DOHH2 (cell line): Measurements from ENCODE around the gene TPM2.

ENCODE experiments used
- CTCF ChIP-seq: fragments of 200-600 bp; sonication (generic); IDR thresholded peaks from one replicate; pipeline ENCODE4 v1.5.1; 2014; ENCODE audit warnings: antibody characterized with exemption, mild to moderate bottlenecking, low read depth, low read length; ENCODE audit not compliant: poor library complexity, severe bottlenecking
- EZH2phosphoT487 ChIP-seq: fragments of 200-600 bp; sonication (generic); IDR thresholded peaks from 2 replicates; pipeline ENCODE4 v1.6.1; 2017; ENCODE audit warnings: borderline replicate concordance, mild to moderate bottlenecking, antibody characterized with exemption, low read length, moderate library complexity, mixed read lengths

GRCh38 chr9:35730486-35730854, 40.7 kb upstream of the TPM2 start:
- TF ChIP-seq CTCF (no peak), EZH2phosphoT487 (no peak)
